H1 (cell line): Measurements from ENCODE around the gene DOC2A. TPM values are rescaled to one million over a fixed set of nuclear protein-coding genes. Genes with fewer than 3 reads are reported as not detected.

Source experiments
- CTCF ChIA-PET: fragments of 300-600 bp; sonication (Branson Sonifier 250); formaldehyde crosslinking; loops from one replicate; lab custom pipeline; 2021; ENCODE audit not compliant: partially characterized antibody; lab: Charles Lee
- POLR2A ChIA-PET: fragments of 300-600 bp; sonication (Branson Sonifier 250); formaldehyde crosslinking; loops from one replicate; lab custom pipeline; 2021; ENCODE audit warnings: inconsistent platforms; ENCODE audit not compliant: partially characterized antibody; lab: Charles Lee
- DNase-seq, 2 experiments: peaks; one replicate each; pipeline versions ENCODE4 v3.0.0 to v3.0.0-alpha.2; 2010 to 2022; ENCODE audit warnings: low spot score in 2 of 2, low read depth in 1 of 2, mixed read lengths in 1 of 2
- FAIRE-seq: peaks from 2 replicates; lab custom pipeline; 2011; peaks lifted over from hg19 to GRCh38; lab: Jason Lieb, UNC
- H2AFZ ChIP-seq: 2 replicates; pipeline ENCODE4 v1.8.1; 2012; ENCODE audit warnings: low read length, inconsistent platforms
- H2AK5ac ChIP-seq: 2 replicates; pipeline ENCODE4 v1.6.1; 2013; ENCODE audit warnings: low read depth, low read length
- H2BK120ac ChIP-seq: replicated peaks from 2 replicates; pipeline ENCODE3; 2013; ENCODE audit warnings: low read depth, low read length, inconsistent platforms
- H2BK12ac ChIP-seq: 2 replicates; pipeline ENCODE4 v1.6.1; 2013; ENCODE audit warnings: low read depth, low read length
- H2BK15ac ChIP-seq: 2 replicates; pipeline ENCODE4 v1.6.1; 2013; ENCODE audit warnings: low read length
- H2BK20ac ChIP-seq: 2 replicates; pipeline ENCODE4 v1.6.1; 2013; ENCODE audit warnings: low read length
- H2BK5ac ChIP-seq: 2 replicates; pipeline ENCODE4 v1.6.1; 2013; ENCODE audit warnings: low read depth, low read length
- H3K14ac ChIP-seq: 2 replicates; pipeline ENCODE4 v1.6.1; 2013; ENCODE audit warnings: inconsistent platforms; ENCODE audit not compliant: insufficient read length
- H3K18ac ChIP-seq: 2 replicates; pipeline ENCODE4 v1.6.1; 2013; ENCODE audit warnings: low read length; ENCODE audit errors: extremely low read depth
- H3K23ac ChIP-seq: 2 replicates; pipeline ENCODE4 v1.6.1; 2013; ENCODE audit warnings: inconsistent platforms; ENCODE audit not compliant: insufficient read length
- H3K23me2 ChIP-seq: 2 replicates; pipeline ENCODE4 v1.6.1; 2013; ENCODE audit warnings: low read depth, low read length
- H3K27ac ChIP-seq: 2 replicates; pipeline ENCODE4 v1.6.1; 2011; ENCODE audit warnings: low read depth, low read length, inconsistent platforms
- H3K27me3 ChIP-seq, 4 experiments: replicated peaks in 1 of 4; 1 replicate in 1 of 4; 2 replicates in 3 of 4; pipeline versions ENCODE4 v1.6.1 to v1.8.1; 2011 to 2013; ENCODE audit warnings: low read length in 3 of 4, mild to moderate bottlenecking in 3 of 4, inconsistent platforms in 2 of 4, mixed read lengths in 2 of 4, moderate library complexity in 1 of 4; ENCODE audit not compliant: control insufficient read depth in 3 of 4, insufficient read depth in 3 of 4; ENCODE audit errors: extremely low read depth in 1 of 4
- H3K36me3 ChIP-seq, 4 experiments: 2 replicates each; pipeline versions ENCODE4 v1.6.1 to v1.8.1; 2011 to 2013; ENCODE audit warnings: mild to moderate bottlenecking in 4 of 4, low read length in 3 of 4, moderate library complexity in 2 of 4, control low read depth in 1 of 4, inconsistent platforms in 1 of 4; ENCODE audit not compliant: insufficient read depth in 4 of 4, control insufficient read depth in 2 of 4
- H3K4ac ChIP-seq: replicated peaks from 2 replicates; pipeline ENCODE3; 2013; ENCODE audit warnings: low read length, low read depth, mixed read lengths, inconsistent platforms; ENCODE audit not compliant: insufficient read length
- H3K4me1 ChIP-seq, 4 experiments: replicated peaks in 1 of 4; 1 replicate in 1 of 4; 2 replicates in 3 of 4; pipeline versions ENCODE4 v1.6.1 to v1.8.1; 2011 to 2013; ENCODE audit warnings: low read length in 3 of 4, inconsistent platforms in 2 of 4, mixed read lengths in 1 of 4; ENCODE audit not compliant: insufficient read depth in 4 of 4, control insufficient read depth in 3 of 4
- H3K4me2 ChIP-seq, 2 experiments: 2 replicates each; pipeline versions ENCODE4 v1.6.1 to v1.8.1; 2011 to 2013; ENCODE audit warnings: low read depth in 2 of 2, low read length in 2 of 2, control low read depth in 1 of 2, inconsistent platforms in 1 of 2, mild to moderate bottlenecking in 1 of 2; ENCODE audit not compliant: insufficient read depth in 1 of 2
- H3K4me3 ChIP-seq, 4 experiments: fragments of 200-600, 300-600 bp in 1 of 4; sonication (generic), shearing (Covaris generic), sonication (Bioruptor Twin) in 1 of 4; 2 replicates each; pipeline versions ENCODE4 v1.5.1 to v1.8.1; 2011 to 2016; ENCODE audit warnings: low read length in 4 of 4, low read depth in 3 of 4, control low read depth in 2 of 4, inconsistent platforms in 2 of 4, mild to moderate bottlenecking in 2 of 4, mixed read lengths in 1 of 4, moderate library complexity in 1 of 4; ENCODE audit not compliant: insufficient read depth in 2 of 4; ENCODE audit errors: extremely low read depth in 1 of 4
- H3K56ac ChIP-seq: replicated peaks from 2 replicates; pipeline ENCODE3; 2013; ENCODE audit warnings: low read depth, mild to moderate bottlenecking, mixed read lengths, low read length, inconsistent platforms; ENCODE audit not compliant: insufficient read length
- H3K79me1 ChIP-seq: 2 replicates; pipeline ENCODE4 v1.6.1; 2013; ENCODE audit warnings: low read depth, low read length, control low read depth
- H3K79me2 ChIP-seq, 2 experiments: 2 replicates each; pipeline versions ENCODE4 v1.6.1 to v1.8.1; 2012 to 2013; ENCODE audit warnings: low read length in 2 of 2, mild to moderate bottlenecking in 2 of 2, inconsistent platforms in 1 of 2; ENCODE audit not compliant: insufficient read depth in 2 of 2, control insufficient read depth in 1 of 2
- H3K9ac ChIP-seq, 4 experiments: replicated peaks in 1 of 4; 1 replicate in 1 of 4; 2 replicates in 3 of 4; pipeline versions ENCODE4 v1.6.1 to v1.8.1; 2011 to 2013; ENCODE audit warnings: low read depth in 3 of 4, low read length in 3 of 4, control low read depth in 2 of 4, mild to moderate bottlenecking in 2 of 4, moderate library complexity in 2 of 4, inconsistent platforms in 1 of 4; ENCODE audit errors: extremely low read depth in 1 of 4
- H3K9me3 ChIP-seq, 2 experiments: 2 replicates each; pipeline versions ENCODE4 v1.6.1 to v1.8.1; 2012 to 2013; ENCODE audit warnings: mild to moderate bottlenecking in 2 of 2, moderate library complexity in 2 of 2, control low read depth in 1 of 2, inconsistent platforms in 1 of 2, low read depth in 1 of 2, low read length in 1 of 2, mixed read lengths in 1 of 2; ENCODE audit not compliant: insufficient read depth in 2 of 2
- H4K20me1 ChIP-seq, 2 experiments: replicated peaks in 1 of 2; 2 replicates each; pipeline versions ENCODE3 to v1.8.1; 2011 to 2013; ENCODE audit warnings: inconsistent platforms in 2 of 2, low read length in 2 of 2, mild to moderate bottlenecking in 1 of 2; ENCODE audit not compliant: insufficient read depth in 2 of 2, control insufficient read depth in 1 of 2
- H4K5ac ChIP-seq: 2 replicates; pipeline ENCODE4 v1.6.1; 2013; ENCODE audit warnings: low read length, low read depth, mixed read lengths, inconsistent platforms; ENCODE audit not compliant: insufficient read length
- H4K8ac ChIP-seq: 2 replicates; pipeline ENCODE4 v1.8.0; 2013; ENCODE audit warnings: mild to moderate bottlenecking, moderate library complexity, low read length, inconsistent platforms; ENCODE audit not compliant: insufficient read depth; ENCODE audit errors: extremely low read depth
- H4K91ac ChIP-seq: replicated peaks from 2 replicates; pipeline ENCODE3; 2013; ENCODE audit warnings: low read length, mixed read lengths, inconsistent platforms; ENCODE audit not compliant: insufficient read length
- KDM4A ChIP-seq: IDR thresholded peaks from one replicate; pipeline ENCODE4 v1.7.1; 2012; ENCODE audit warnings: low read depth, mild to moderate bottlenecking, moderate library complexity, low read length, inconsistent platforms; ENCODE audit not compliant: severe bottlenecking
- WGBS, 2 experiments: shearing (Covaris generic) in 1 of 2; methylation state at CpG; one replicate each; pipeline versions ENCODE4 v1.1.6 to v1.1.7; 2013 to 2015; ENCODE audit warnings: low lambda C conversion rate in 2 of 2, mixed read lengths in 2 of 2, inconsistent platforms in 1 of 2, low coverage in 1 of 2, missing lambda C conversion rate in 1 of 2; ENCODE audit not compliant: insufficient replicate concordance in 2 of 2, insufficient coverage in 1 of 2, insufficient read length in 1 of 2; ENCODE audit errors: extremely low coverage in 1 of 2, missing lambda C conversion rate in 1 of 2; 5-methylcytosine and 5-hydroxymethylcytosine counted together
- polyA plus RNA-seq, 7 experiments: library from polyadenylated mRNA; depleted of rRNA in 3 of 7; stranded (reverse) in 5 of 7; unstranded in 2 of 7; fragments of >200 nt in 5 of 7; fragments of 200-250 nt in 2 of 7; gene quantifications; 1 replicate in 5 of 7; 2 replicates in 1 of 7; 4 replicates in 1 of 7; pipeline versions ENCODE4 v1.2.1 to v1.2.3, GENCODE V29; 2011 to 2013; ENCODE audit warnings: missing spikeins in 2 of 7, mixed read lengths in 2 of 7
- total RNA-seq: library from RNA; stranded (reverse); fragmentation: NEBNext Ultra II Directional; extraction: Animal tissue kit (Norgen Biotek cat#: 25700); gene quantifications from 2 replicates; pipeline ENCODE4 v1.2.1, GENCODE V29; 2021

The DOC2A gene
- total and polyA plus RNA-seq, 2 of the 8 experiments (the other 6 are each of a cell fraction or from before 2014, with no cell fraction given), result 13.9 to 20.7 TPM

DNA sequence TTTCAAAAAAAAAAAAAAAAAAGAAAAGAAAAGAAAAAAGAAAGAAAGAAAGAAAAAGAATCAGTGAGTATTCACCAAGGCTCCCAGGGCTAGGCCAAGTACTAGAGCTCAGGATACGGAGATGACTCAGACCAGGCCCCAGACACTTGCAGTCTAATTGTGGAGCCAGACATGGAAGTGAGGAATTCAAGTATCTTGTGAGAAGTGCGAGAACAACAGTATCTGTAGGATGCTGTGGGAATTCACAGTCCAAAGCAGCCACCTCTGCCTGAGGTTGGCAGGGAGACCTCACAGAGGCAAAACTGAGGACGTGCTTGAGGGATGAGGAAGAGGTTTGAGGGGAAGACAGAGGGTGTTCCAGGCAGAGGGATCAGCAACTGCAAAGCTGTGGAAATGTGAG is 40.7 kb upstream of the DOC2A start:
- Histone ChIP-seq H4K91ac (no peak overlapping the region), H3K27ac (no peak overlapping the region), H3K9ac (no peak overlapping the region), H3K27me3 (peaks cover 0 to 5% (median 2%) of the 10 kb centered on the region in 4 experiments; a peak in 2 of 7 replicates), H3K79me1 (no peaks in the 10 kb centered on the region), H3K36me3 (no peaks in the 10 kb centered on the region), H3K18ac (no peak overlapping the region), H4K5ac (no peak overlapping the region), H2BK12ac (peak overlapping the region; percentile 62; the same call in 1 of the 2 replicates), H3K56ac (no peak overlapping the region), H2BK15ac (no peak overlapping the region), H4K8ac (no peak overlapping the region; the same call in 1 of the 2 replicates), H2AFZ (no peak overlapping the region), H2AK5ac (0 out of 2 replicates have a peak overlapping the region, but pooled peaks have one; percentile 95), H3K4ac (no peak overlapping the region), H3K79me2 (no peaks in the 10 kb centered on the region), H3K23me2 (peaks cover 6% of the 10 kb centered on the region), H4K20me1 (no peaks in the 10 kb centered on the region), H2BK120ac (no peak overlapping the region), H3K4me2 (no peak overlapping the region), H2BK20ac (no peak overlapping the region), H3K9me3 (no peaks in the 10 kb centered on the region), H3K23ac (no peak overlapping the region), H3K4me3 (no peak overlapping the region), H3K4me1 (peaks cover 0 to 4% (median 2%) of the 10 kb centered on the region in 4 experiments; a peak in 3 of 7 replicates), H3K14ac (no peak overlapping the region), H2BK5ac (no peak overlapping the region)
- 77% methylated on average over 3 of the region's 3 CpGs; no CpG with 5 or more reads in 1 of the 2 experiments for WGBS, 2 experiments
- DNase-seq (no peak), FAIRE-seq (no peak)
- CTCF ChIA-PET, result interaction anchor here (0.8 to 6.1 kb wide), 5 partner anchors 10 to 42 kb away, joined by 3 to 23 read pairs (median 3); partner anchors contain the start of gene TLCD3B
- no peak for TF ChIP-seq KDM4A
- POLR2A ChIA-PET, result interaction anchor here (7.6 kb wide), 1 partner anchor 15 kb away, joined by 88 read pairs; the partner anchor contains the start of gene ALDOA
